Erythroblast (primary cell): ENCODE results near the gene RBM19.

Experiments used
- GATA1 ChIP-seq: IDR thresholded peaks from 2 replicates; pipeline ENCODE4 v1.6.1; 2011; ENCODE audit warnings: low read depth, mild to moderate bottlenecking, control low read depth, low read length, moderate library complexity
- POLR2A ChIP-seq: IDR thresholded peaks from 2 replicates; pipeline ENCODE4 v1.6.1; 2011; ENCODE audit warnings: mild to moderate bottlenecking, low read length

- TF ChIP-seq POLR2A, result no peak
- no peak for TF ChIP-seq GATA1
These were observed 73.6 kb downstream of the RBM19 start for GRCh38 chr12:113892556-113892955.
